ENCODE measurements around the gene CORIN. TPM values are rescaled to one million over a fixed set of nuclear protein-coding genes. Genes with fewer than 3 reads are reported as not detected.

Gene CORIN
- total and polyA plus RNA-seq, 10 of the 15 experiments (the other 5 are each of a cell fraction or from before 2014, with no cell fraction given) = 0.02 to 0.45 (median 0.09) TPM; not detected in 3

- H3K4me3 ChIP-seq = no peak overlapping the region
- peaks cover 5% of the 10 kb centered on the region; the same call in 1 of the 2 replicates for H3K4me1 ChIP-seq (ENCODE audit: control insufficient read depth, insufficient read depth, low read length)
- no peak for TF ChIP-seq SUPT20H (IDR thresholded peaks at IDR 0.05; ENCODE audit: borderline replicate concordance, control insufficient read depth, low read depth, low read length)
- no peak overlapping the region for H3K9ac ChIP-seq (ENCODE audit: control insufficient read depth, insufficient read depth, low read length)
- H3K36me3 ChIP-seq (ENCODE audit: control insufficient read depth in 2 of 2, insufficient read depth in 2 of 2, low read length in 1 of 2) = peaks cover 2 to 7% of the 10 kb centered on the region in 2 experiments
- peaks cover 2% of the 10 kb centered on the region; the same call in 1 of the 3 replicates for H3K9me3 ChIP-seq (replicated peaks; ENCODE audit: control insufficient read depth, insufficient read depth, low read length)
- in situ Hi-C loops (cut with MboI) (no loop called here), intact Hi-C loops (cut with micrococcal nuclease; ENCODE audit: unreplicated experiment) (no loop called here)
- H4K20me1 ChIP-seq (ENCODE audit: control insufficient read depth, insufficient read depth) = no peaks in the 10 kb centered on the region
- BruUV-seq (replicated peaks) = no TSS peak
- SMC1A ChIA-PET (ENCODE audit: uncharacterized antibody, unreplicated experiment) = interaction anchor here (1.1 to 3.0 kb wide), 9 partner anchors 9 to 83 kb away, joined by 3 to 14 read pairs (median 4); partner anchors contain the start of gene ATP10D
- CTCF ChIA-PET = interaction anchor here (0.8 to 4.5 kb wide), 10 partner anchors 11 to 367 kb away, joined by 3 to 26 read pairs (median 4); partner anchors contain the start of genes ATP10D and COMMD8
- H3K27ac ChIP-seq (ENCODE audit: control insufficient read depth, insufficient read depth) = no peak overlapping the region
- RAD21 ChIA-PET (ENCODE audit: unreplicated experiment) = interaction anchor here (0.6 to 3.0 kb wide), 4 partner anchors 73 to 617 kb away, joined by 3 to 15 read pairs (median 4); partner anchors contain the start of gene COMMD8
- H3K4me2 ChIP-seq (ENCODE audit: control insufficient read depth, insufficient read depth) = no peak overlapping the region
- no peak for DNase-seq (ENCODE audit: low read depth, low spot score)
- H3K79me2 ChIP-seq (ENCODE audit: control insufficient read depth, insufficient read depth, low read length) = no peaks in the 10 kb centered on the region
- no peaks in the 10 kb centered on the region; a peak in 1 of 4 replicates for H3K27me3 ChIP-seq (replicated peaks in 1 of 2; ENCODE audit: control insufficient read depth in 2 of 2, insufficient read depth in 2 of 2, low read length in 1 of 2)
- H2AFZ ChIP-seq (ENCODE audit: control insufficient read depth, low read depth, low read length) = no peak overlapping the region
- POLR2A ChIA-PET = no interaction called here
- no peak for FAIRE-seq
- no peak for ATAC-seq
Measured at GRCh38 chr4:47566969-47567368, 270.9 kb downstream of the CORIN start.

GRCh38 chr4:47566566-47566965 is 271.3 kb downstream of the CORIN start:
- WGBS (ENCODE audit: insufficient coverage, insufficient replicate concordance, low lambda C conversion rate, missing lambda C conversion rate) = 96% methylated on average over 2 of the region's 2 CpGs
- intact Hi-C loops (cut with micrococcal nuclease; ENCODE audit: unreplicated experiment) = no loop called here
- Histone ChIP-seq H3K79me2 (ENCODE audit: control insufficient read depth, insufficient read depth, low read length) (no peaks in the 10 kb centered on the region), H3K36me3 (ENCODE audit: control insufficient read depth in 2 of 2, insufficient read depth in 2 of 2, low read length in 1 of 2) (peaks cover 2 to 7% of the 10 kb centered on the region in 2 experiments), H3K27ac (ENCODE audit: control insufficient read depth, insufficient read depth) (no peak overlapping the region), H3K4me3 (no peak overlapping the region), H3K9me3 (replicated peaks; ENCODE audit: control insufficient read depth, insufficient read depth, low read length) (peaks cover 2% of the 10 kb centered on the region; the same call in 1 of the 3 replicates), H3K9ac (ENCODE audit: control insufficient read depth, insufficient read depth, low read length) (no peak overlapping the region), H4K20me1 (ENCODE audit: control insufficient read depth, insufficient read depth) (no peaks in the 10 kb centered on the region), H2AFZ (ENCODE audit: control insufficient read depth, low read depth, low read length) (no peak overlapping the region), H3K27me3 (replicated peaks in 1 of 2; ENCODE audit: control insufficient read depth in 2 of 2, insufficient read depth in 2 of 2, low read length in 1 of 2) (no peaks in the 10 kb centered on the region; a peak in 1 of 4 replicates), H3K4me2 (ENCODE audit: control insufficient read depth, insufficient read depth) (no peak overlapping the region), H3K4me1 (ENCODE audit: control insufficient read depth, insufficient read depth, low read length) (peaks cover 5% of the 10 kb centered on the region; the same call in 1 of the 2 replicates)
- in situ Hi-C loops (cut with MboI) = no loop called here
- ChIA-PET CTCF (interaction anchor here (0.8 to 4.5 kb wide), 9 partner anchors 10 to 367 kb away, joined by 3 to 26 read pairs (median 4); partner anchors contain the start of gene ATP10D), RAD21 (ENCODE audit: unreplicated experiment) (interaction anchor here (1.6 to 3.0 kb wide), 4 partner anchors 48 to 82 kb away, joined by 4 to 15 read pairs (median 6); partner anchors contain the start of gene ATP10D), POLR2A (no interaction called here), SMC1A (ENCODE audit: uncharacterized antibody, unreplicated experiment) (interaction anchor here (1.1 to 3.0 kb wide), 6 partner anchors 8 to 83 kb away, joined by 3 to 14 read pairs (median 5); no protein-coding TSS in a partner anchor)
- no TSS peak for BruUV-seq (replicated peaks)
- FAIRE-seq = no peak
- ATAC-seq = no peak
- no peak for DNase-seq (ENCODE audit: low read depth, low spot score)
- no peak for TF ChIP-seq KAT2A (conservative IDR thresholded peaks at IDR 0.05; ENCODE audit: control insufficient read depth, low read depth, low read length)
- TF ChIP-seq ESRRA (IDR thresholded peaks at IDR 0.05; ENCODE audit: low read length) = no peak
- TF ChIP-seq POLR2AphosphoS2 (IDR thresholded peaks at IDR 0.05; ENCODE audit: low read depth, low read length) = no peak
- TF ChIP-seq, protein P1, sequence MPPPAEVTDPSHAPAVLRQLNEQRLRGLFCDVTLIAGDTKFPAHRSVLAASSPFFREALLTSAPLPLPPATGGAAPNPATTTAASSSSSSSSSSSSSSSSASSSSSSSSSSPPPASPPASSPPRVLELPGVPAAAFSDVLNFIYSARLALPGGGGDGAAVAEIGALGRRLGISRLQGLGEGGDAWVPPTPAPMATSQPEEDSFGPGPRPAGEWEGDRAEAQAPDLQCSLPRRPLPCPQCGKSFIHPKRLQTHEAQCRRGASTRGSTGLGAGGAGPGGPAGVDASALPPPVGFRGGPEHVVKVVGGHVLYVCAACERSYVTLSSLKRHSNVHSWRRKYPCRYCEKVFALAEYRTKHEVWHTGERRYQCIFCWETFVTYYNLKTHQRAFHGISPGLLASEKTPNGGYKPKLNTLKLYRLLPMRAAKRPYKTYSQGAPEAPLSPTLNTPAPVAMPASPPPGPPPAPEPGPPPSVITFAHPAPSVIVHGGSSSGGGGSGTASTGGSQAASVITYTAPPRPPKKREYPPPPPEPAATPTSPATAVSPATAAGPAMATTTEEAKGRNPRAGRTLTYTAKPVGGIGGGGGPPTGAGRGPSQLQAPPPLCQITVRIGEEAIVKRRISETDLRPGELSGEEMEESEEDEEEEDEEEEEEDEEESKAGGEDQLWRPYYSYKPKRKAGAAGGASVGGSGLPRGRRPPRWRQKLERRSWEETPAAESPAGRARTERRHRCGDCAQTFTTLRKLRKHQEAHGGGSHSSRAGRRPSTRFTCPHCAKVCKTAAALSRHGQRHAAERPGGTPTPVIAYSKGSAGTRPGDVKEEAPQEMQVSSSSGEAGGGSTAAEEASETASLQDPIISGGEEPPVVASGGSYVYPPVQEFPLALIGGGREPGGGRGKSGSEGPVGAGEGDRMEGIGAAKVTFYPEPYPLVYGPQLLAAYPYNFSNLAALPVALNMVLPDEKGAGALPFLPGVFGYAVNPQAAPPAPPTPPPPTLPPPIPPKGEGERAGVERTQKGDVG (CRISPR knock-in tag; IDR thresholded peaks at IDR 0.05) = no peak
- TF ChIP-seq, protein P2, sequence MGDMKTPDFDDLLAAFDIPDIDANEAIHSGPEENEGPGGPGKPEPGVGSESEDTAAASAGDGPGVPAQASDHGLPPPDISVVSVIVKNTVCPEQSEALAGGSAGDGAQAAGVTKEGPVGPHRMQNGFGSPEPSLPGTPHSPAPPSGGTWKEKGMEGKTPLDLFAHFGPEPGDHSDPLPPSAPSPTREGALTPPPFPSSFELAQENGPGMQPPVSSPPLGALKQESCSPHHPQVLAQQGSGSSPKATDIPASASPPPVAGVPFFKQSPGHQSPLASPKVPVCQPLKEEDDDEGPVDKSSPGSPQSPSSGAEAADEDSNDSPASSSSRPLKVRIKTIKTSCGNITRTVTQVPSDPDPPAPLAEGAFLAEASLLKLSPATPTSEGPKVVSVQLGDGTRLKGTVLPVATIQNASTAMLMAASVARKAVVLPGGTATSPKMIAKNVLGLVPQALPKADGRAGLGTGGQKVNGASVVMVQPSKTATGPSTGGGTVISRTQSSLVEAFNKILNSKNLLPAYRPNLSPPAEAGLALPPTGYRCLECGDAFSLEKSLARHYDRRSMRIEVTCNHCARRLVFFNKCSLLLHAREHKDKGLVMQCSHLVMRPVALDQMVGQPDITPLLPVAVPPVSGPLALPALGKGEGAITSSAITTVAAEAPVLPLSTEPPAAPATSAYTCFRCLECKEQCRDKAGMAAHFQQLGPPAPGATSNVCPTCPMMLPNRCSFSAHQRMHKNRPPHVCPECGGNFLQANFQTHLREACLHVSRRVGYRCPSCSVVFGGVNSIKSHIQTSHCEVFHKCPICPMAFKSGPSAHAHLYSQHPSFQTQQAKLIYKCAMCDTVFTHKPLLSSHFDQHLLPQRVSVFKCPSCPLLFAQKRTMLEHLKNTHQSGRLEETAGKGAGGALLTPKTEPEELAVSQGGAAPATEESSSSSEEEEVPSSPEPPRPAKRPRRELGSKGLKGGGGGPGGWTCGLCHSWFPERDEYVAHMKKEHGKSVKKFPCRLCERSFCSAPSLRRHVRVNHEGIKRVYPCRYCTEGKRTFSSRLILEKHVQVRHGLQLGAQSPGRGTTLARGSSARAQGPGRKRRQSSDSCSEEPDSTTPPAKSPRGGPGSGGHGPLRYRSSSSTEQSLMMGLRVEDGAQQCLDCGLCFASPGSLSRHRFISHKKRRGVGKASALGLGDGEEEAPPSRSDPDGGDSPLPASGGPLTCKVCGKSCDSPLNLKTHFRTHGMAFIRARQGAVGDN (IDR thresholded peaks at IDR 0.05) = no peak

Measured in GM12878 (cell line).